Measurements from ENCODE around the gene FCHSD2. TPM values are rescaled to one million over a fixed set of nuclear protein-coding genes. Genes with fewer than 3 reads are reported as not detected.

FCHSD2 gene
- total RNA-seq, 3 donors from 2014 or later (not counting 1 experiment from before 2014, with no cell fraction given), result 39.4 to 59.1 (median 42.1) TPM

GRCh38 chr11:73113426-73113825, 28.7 kb downstream of the FCHSD2 start:
- H3K4me3 Mint-ChIP-seq, result no peak overlapping the region
- Histone ChIP-seq H3K4me3 (ENCODE audit: low read length) (no peak overlapping the region), H3K27ac (ENCODE audit: low read length) (no peak overlapping the region), H3K4me1 (ENCODE audit: control insufficient read depth, insufficient read depth, low read length) (peaks cover 3% of the 10 kb centered on the region), H3K9me3 (ENCODE audit: control insufficient read depth, insufficient read depth, low read length) (no peaks in the 10 kb centered on the region), H3K27me3 (ENCODE audit: control insufficient read depth, insufficient read depth, low read length) (no peaks in the 10 kb centered on the region), H3K36me3 (ENCODE audit: control insufficient read depth, insufficient read depth, low read length) (no peaks in the 10 kb centered on the region)
- H3K4me1 Mint-ChIP-seq, result peaks cover 5 to 13% of the 10 kb centered on the region in 2 donors
- H3K27ac Mint-ChIP-seq, result no peak overlapping the region
- peaks cover 8% of the 10 kb centered on the region for H3K36me3 Mint-ChIP-seq
- intact Hi-C loops (cut with micrococcal nuclease), result no loop called here
- TF ChIP-seq CTCF (IDR thresholded peaks at IDR 0.05), result no peak
- DNase-seq (no peak), ATAC-seq (no peak)
- H3K27me3 Mint-ChIP-seq (ENCODE audit: low read depth in 2 of 2), result no peaks in the 10 kb centered on the region
- peaks cover 5 to 12% of the 10 kb centered on the region in 2 donors for H3K9me3 Mint-ChIP-seq
- WGBS (ENCODE audit: insufficient coverage), result 100% methylated on average over 5 of the region's 6 CpGs

GRCh38 chr11:73107597-73107996, 34.5 kb downstream of the FCHSD2 start:
- H3K9me3 Mint-ChIP-seq, result peaks cover 5 to 12% of the 10 kb centered on the region in 2 donors
- no peak for TF ChIP-seq CTCF (IDR thresholded peaks at IDR 0.05)
- no peaks in the 10 kb centered on the region for H3K36me3 ChIP-seq (ENCODE audit: control insufficient read depth, insufficient read depth, low read length)

GRCh38 chr11:73106347-73106746, 35.8 kb downstream of the FCHSD2 start:
- no peak overlapping the region for H3K27ac ChIP-seq (ENCODE audit: low read length)
- no peaks in the 10 kb centered on the region for H3K27me3 ChIP-seq (ENCODE audit: control insufficient read depth, insufficient read depth, low read length)
- intact Hi-C loops (cut with micrococcal nuclease), result no loop called here
- H3K9me3 ChIP-seq (ENCODE audit: control insufficient read depth, insufficient read depth, low read length), result no peaks in the 10 kb centered on the region
- ATAC-seq (no peak), DNase-seq (no peak)
- Mint-ChIP-seq H3K27ac (no peak overlapping the region), H3K36me3 (peaks cover 8% of the 10 kb centered on the region), H3K27me3 (ENCODE audit: low read depth in 2 of 2) (no peaks in the 10 kb centered on the region), H3K4me3 (no peak overlapping the region), H3K9me3 (peaks cover 5 to 9% of the 10 kb centered on the region in 2 donors), H3K4me1 (peaks cover 5 to 8% of the 10 kb centered on the region in 2 donors)
- H3K4me1 ChIP-seq (ENCODE audit: control insufficient read depth, insufficient read depth, low read length), result no peaks in the 10 kb centered on the region
- 100% methylated on average over 1 of the region's 1 CpG for WGBS (ENCODE audit: insufficient coverage)
- H3K4me3 ChIP-seq (ENCODE audit: low read length), result no peak overlapping the region
- TF ChIP-seq CTCF (IDR thresholded peaks at IDR 0.05), result no peak
- H3K36me3 ChIP-seq (ENCODE audit: control insufficient read depth, insufficient read depth, low read length), result no peaks in the 10 kb centered on the region

More at GRCh38 chr11:73107597-73107996, 34.5 kb downstream of the FCHSD2 start:
- Histone ChIP-seq H3K27ac (ENCODE audit: low read length) (no peak overlapping the region), H3K9me3 (ENCODE audit: control insufficient read depth, insufficient read depth, low read length) (no peaks in the 10 kb centered on the region), H3K4me1 (ENCODE audit: control insufficient read depth, insufficient read depth, low read length) (no peaks in the 10 kb centered on the region), H3K4me3 (ENCODE audit: low read length) (no peak overlapping the region), H3K27me3 (ENCODE audit: control insufficient read depth, insufficient read depth, low read length) (no peaks in the 10 kb centered on the region)
- Mint-ChIP-seq H3K4me3 (no peak overlapping the region), H3K27me3 (ENCODE audit: low read depth in 2 of 2) (no peaks in the 10 kb centered on the region), H3K4me1 (peaks cover under 1 to 5% of the 10 kb centered on the region in 2 donors), H3K27ac (no peak overlapping the region), H3K36me3 (peaks cover 8% of the 10 kb centered on the region)
- DNase-seq (no peak), ATAC-seq (no peak)
- WGBS (ENCODE audit: insufficient coverage), result 98% methylated on average over 3 of the region's 3 CpGs
- intact Hi-C loops (cut with micrococcal nuclease), result no loop called here

GRCh38 chr11:73100578-73100977, 41.5 kb downstream of the FCHSD2 start:
- Mint-ChIP-seq H3K27me3 (ENCODE audit: low read depth in 2 of 2) (no peaks in the 10 kb centered on the region), H3K27ac (no peak overlapping the region), H3K4me3 (no peak overlapping the region), H3K9me3 (no peaks in the 10 kb centered on the region), H3K4me1 (peaks cover 21 to 30% of the 10 kb centered on the region in 2 donors), H3K36me3 (no peaks in the 10 kb centered on the region)
- ATAC-seq, result no peak
- Histone ChIP-seq H3K36me3 (ENCODE audit: control insufficient read depth, insufficient read depth, low read length) (peaks cover 2% of the 10 kb centered on the region), H3K4me3 (ENCODE audit: low read length) (no peak overlapping the region), H3K27me3 (ENCODE audit: control insufficient read depth, insufficient read depth, low read length) (no peaks in the 10 kb centered on the region), H3K9me3 (ENCODE audit: control insufficient read depth, insufficient read depth, low read length) (no peaks in the 10 kb centered on the region), H3K27ac (ENCODE audit: low read length) (no peak overlapping the region), H3K4me1 (ENCODE audit: control insufficient read depth, insufficient read depth, low read length) (no peaks in the 10 kb centered on the region)
- DNase-seq, result no peak
- 98% methylated on average over 6 of the region's 8 CpGs for WGBS (ENCODE audit: insufficient coverage)
- TF ChIP-seq CTCF (IDR thresholded peaks at IDR 0.05), result no peak
- intact Hi-C loops (cut with micrococcal nuclease), result no loop called here
